ENCODE measurements around the gene TRIM58. TPM values are rescaled to one million over a fixed set of nuclear protein-coding genes. Genes with fewer than 3 reads are reported as not detected.

TRIM58 gene
- total RNA-seq, 1 donor from 2014 or later = 0.49 TPM

DNA sequence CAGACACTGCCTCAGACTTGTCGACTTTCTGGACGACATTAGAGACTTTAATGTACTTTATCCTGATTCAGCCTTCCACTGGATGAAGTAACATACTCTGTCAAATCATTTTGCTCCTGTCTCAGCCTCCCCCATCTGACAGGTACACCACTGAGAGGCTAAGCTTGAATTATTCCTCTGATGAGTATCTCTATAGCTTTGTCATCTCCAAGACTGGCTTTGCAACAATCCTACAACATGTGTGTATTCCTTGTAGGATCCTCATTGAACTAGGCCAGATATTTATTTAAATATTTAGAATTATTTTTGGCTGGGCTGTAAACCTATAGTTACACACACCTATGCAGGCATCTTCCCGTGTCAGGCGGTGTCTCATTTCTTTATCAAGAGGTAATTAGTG, 1.1 kb upstream of the TRIM58 start:
- CTCF ChIA-PET = no interaction called here
- H3K27me3 Mint-ChIP-seq = peaks cover 29% of the 10 kb centered on the region

DNA sequence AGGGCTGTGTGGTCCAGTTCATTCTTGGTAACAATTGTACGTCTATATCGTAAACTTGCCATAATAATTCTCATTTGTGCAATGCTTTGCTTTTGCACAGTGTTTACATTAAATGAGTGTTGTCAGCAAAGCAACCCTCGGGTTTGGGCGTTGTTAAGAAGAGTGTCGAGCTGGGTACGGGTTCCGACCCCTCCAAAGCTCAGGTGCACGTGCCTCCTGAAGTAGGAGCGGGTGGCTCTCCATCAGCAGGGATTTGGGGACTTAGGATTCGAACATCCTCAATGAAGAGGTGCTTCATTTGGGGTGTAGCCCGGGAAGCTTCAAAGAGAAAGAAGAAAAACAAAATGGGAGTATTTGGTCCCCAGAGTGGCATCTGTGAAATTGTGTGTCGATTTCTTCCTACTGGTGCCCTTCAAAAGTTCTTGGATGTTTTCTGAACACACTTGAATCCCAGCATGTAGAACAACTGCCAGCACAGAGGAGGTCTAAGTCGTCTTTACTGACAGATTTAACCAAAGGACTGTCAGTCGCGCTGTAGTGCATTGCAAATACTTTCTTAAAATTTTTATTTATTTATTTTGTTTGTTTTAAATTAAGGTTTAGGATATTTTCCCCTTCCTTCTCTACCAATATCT, 1.1 kb downstream of the TRIM58 start:
- Mint-ChIP-seq H3K36me3 (ENCODE audit: low read depth) (no peaks in the 10 kb centered on the region), H3K4me1 (peaks cover 12% of the 10 kb centered on the region), H3K4me3 (peak overlapping the region; percentile 82), H3K27ac (peak overlapping the region; percentile 46), H3K27me3 (peaks cover 27% of the 10 kb centered on the region), H3K9me3 (no peaks in the 10 kb centered on the region)
- ATAC-seq (ENCODE audit: low read depth) = no peak
- intact Hi-C loops (cut with micrococcal nuclease) = loop anchor here (5.0 kb wide), 1 partner anchor 176 kb away; no protein-coding TSS in a partner anchor
- CTCF ChIA-PET = no interaction called here
- POLR2A ChIA-PET = no interaction called here
- TF ChIP-seq, protein P1, sequence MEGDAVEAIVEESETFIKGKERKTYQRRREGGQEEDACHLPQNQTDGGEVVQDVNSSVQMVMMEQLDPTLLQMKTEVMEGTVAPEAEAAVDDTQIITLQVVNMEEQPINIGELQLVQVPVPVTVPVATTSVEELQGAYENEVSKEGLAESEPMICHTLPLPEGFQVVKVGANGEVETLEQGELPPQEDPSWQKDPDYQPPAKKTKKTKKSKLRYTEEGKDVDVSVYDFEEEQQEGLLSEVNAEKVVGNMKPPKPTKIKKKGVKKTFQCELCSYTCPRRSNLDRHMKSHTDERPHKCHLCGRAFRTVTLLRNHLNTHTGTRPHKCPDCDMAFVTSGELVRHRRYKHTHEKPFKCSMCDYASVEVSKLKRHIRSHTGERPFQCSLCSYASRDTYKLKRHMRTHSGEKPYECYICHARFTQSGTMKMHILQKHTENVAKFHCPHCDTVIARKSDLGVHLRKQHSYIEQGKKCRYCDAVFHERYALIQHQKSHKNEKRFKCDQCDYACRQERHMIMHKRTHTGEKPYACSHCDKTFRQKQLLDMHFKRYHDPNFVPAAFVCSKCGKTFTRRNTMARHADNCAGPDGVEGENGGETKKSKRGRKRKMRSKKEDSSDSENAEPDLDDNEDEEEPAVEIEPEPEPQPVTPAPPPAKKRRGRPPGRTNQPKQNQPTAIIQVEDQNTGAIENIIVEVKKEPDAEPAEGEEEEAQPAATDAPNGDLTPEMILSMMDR (IDR thresholded peaks at IDR 0.05) = no peak
- no peak for DNase-seq

More for the DNA sequence above, 1.1 kb upstream of the TRIM58 start:
- intact Hi-C loops (cut with micrococcal nuclease) = loop anchor here (5.0 kb wide), 1 partner anchor 174 kb away; no protein-coding TSS in a partner anchor
- peaks cover 12% of the 10 kb centered on the region for H3K4me1 Mint-ChIP-seq
- TF ChIP-seq, protein P1 (IDR thresholded peaks at IDR 0.05) = no peak
- H3K36me3 Mint-ChIP-seq (ENCODE audit: low read depth) = no peaks in the 10 kb centered on the region
- DNase-seq = no peak
- no peaks in the 10 kb centered on the region for H3K9me3 Mint-ChIP-seq
- H3K27ac Mint-ChIP-seq = no peak overlapping the region
- POLR2A ChIA-PET = no interaction called here
- no peak overlapping the region for H3K4me3 Mint-ChIP-seq
- no peak for ATAC-seq (ENCODE audit: low read depth)

DNA sequence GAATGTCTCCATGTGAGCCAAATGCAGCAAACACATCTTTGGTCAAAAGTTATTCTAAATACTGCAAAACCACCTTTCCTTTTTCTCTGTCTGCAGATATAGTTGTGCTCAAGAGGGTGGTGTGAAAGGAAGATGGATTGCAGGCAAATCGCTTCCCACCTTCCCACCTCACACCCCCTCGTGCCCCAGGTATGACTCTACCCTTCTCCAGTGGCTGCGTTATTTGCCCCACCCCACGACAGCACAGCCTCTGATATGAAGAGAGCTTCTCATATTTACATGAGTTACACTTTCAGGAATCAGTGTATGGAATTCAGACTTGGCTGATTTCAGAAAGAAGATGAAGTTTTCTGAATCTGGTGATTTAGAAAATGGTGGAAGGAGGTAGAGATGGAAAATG, 5.8 kb downstream of the TRIM58 start:
- ChIA-PET CTCF (no interaction called here), POLR2A (no interaction called here)
- H3K27me3 Mint-ChIP-seq = peaks cover 17% of the 10 kb centered on the region
- H3K4me3 Mint-ChIP-seq = no peak overlapping the region
- TF ChIP-seq, protein P1 (IDR thresholded peaks at IDR 0.05) = no peak
- DNase-seq (no peak), ATAC-seq (ENCODE audit: low read depth) (no peak)
- intact Hi-C loops (cut with micrococcal nuclease) = no loop called here
- H3K9me3 Mint-ChIP-seq = no peaks in the 10 kb centered on the region
- H3K27ac Mint-ChIP-seq = no peak overlapping the region
- H3K36me3 Mint-ChIP-seq (ENCODE audit: low read depth) = no peaks in the 10 kb centered on the region
- H3K4me1 Mint-ChIP-seq = peaks cover 7% of the 10 kb centered on the region

DNA sequence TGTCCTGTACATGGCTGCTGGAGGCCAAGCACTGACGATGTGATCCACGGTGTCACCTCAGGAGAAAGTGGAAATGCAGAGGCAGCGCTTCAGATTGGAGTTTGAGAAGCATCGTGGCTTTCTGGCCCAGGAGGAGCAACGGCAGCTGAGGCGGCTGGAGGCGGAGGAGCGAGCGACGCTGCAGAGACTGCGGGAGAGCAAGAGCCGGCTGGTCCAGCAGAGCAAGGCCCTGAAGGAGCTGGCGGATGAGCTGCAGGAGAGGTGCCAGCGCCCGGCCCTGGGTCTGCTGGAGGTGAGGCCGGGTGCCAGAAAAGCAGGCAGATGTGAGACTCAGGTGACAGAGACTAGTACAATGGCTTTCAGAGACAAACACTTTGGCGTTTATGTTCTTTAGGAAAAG, 7.7 kb downstream of the TRIM58 start:
- Mint-ChIP-seq H3K36me3 (ENCODE audit: low read depth) (peaks cover 2% of the 10 kb centered on the region), H3K4me3 (no peak overlapping the region), H3K9me3 (no peaks in the 10 kb centered on the region), H3K4me1 (no peaks in the 10 kb centered on the region), H3K27ac (no peak overlapping the region), H3K27me3 (peaks cover 7% of the 10 kb centered on the region)
- TF ChIP-seq, protein P1 (IDR thresholded peaks at IDR 0.05) = no peak
- DNase-seq (no peak), ATAC-seq (ENCODE audit: low read depth) (no peak)
- ChIA-PET CTCF (no interaction called here), POLR2A (no interaction called here)
- intact Hi-C loops (cut with micrococcal nuclease) = no loop called here

DNA sequence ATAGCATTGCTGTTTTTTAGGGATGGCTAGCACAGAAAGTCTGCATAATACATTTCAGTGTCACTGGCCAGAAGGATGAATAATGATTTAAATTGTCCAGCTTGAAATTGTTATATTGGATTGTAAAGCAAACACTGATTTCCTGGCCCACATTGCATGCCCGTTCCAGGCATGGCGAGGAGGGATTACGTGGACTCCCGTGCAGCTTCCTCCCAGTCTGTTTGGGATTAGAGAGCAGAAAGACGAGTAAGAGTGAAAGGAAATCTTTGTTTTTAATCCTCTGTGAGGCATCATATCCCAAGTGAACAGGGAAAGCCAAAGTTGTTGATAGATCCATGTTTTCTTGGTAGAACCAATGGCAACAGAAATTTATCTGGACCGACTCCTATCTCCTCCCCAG, 8.4 kb downstream of the TRIM58 start:
- TF ChIP-seq, protein P1 (IDR thresholded peaks at IDR 0.05) = no peak
- no peak overlapping the region for H3K4me3 Mint-ChIP-seq
- no peaks in the 10 kb centered on the region for H3K4me1 Mint-ChIP-seq
- ATAC-seq (ENCODE audit: low read depth) (no peak), DNase-seq (no peak)
- H3K27me3 Mint-ChIP-seq = peaks cover 7% of the 10 kb centered on the region
- H3K27ac Mint-ChIP-seq = no peak overlapping the region
- intact Hi-C loops (cut with micrococcal nuclease) = no loop called here
- H3K9me3 Mint-ChIP-seq = no peaks in the 10 kb centered on the region
- ChIA-PET CTCF (no interaction called here), POLR2A (no interaction called here)
- peaks cover 4% of the 10 kb centered on the region for H3K36me3 Mint-ChIP-seq (ENCODE audit: low read depth)

Data from activated B cell treated with CpG ODN at 0.5 μM for 24 hours (primary cell).